Progenitor cell of endocrine pancreas (in vitro differentiated cells): ENCODE measurements around the gene CCNB2. TPM values are rescaled to one million over a fixed set of nuclear protein-coding genes. Genes with fewer than 3 reads are reported as not detected.

Source experiments
- microRNA-seq: library from miRNA; unstranded; fragments of <30 nt; microRNA quantifications from one replicate; pipeline ENCODE4 v1.1.0, GENCODE V29; 2020; ENCODE audit warnings: borderline number of aligned reads; ENCODE audit not compliant: unreplicated experiment
- total RNA-seq: library from RNA; stranded (reverse); gene quantifications from 2 replicates; pipeline ENCODE4 v1.2.1, GENCODE V29; 2021

CCNB2 gene
- total RNA-seq, 1 donor from 2014 or later: 40.9 TPM

Small RNAs within 50 kb of the gene (microRNA-seq; reads per million reads assigned to microRNA genes)
- not detected for gene MIR2116

Other genes starting within 250 kb of the CCNB2 start
- gene SLTM, start 171.5 kb upstream of the CCNB2 start, total RNA-seq: 144 and 151 TPM in 2 replicates
- 39.0 and 40.1 TPM in 2 replicates for gene RNF111, start 117.5 kb upstream of the CCNB2 start, total RNA-seq
- not detected in 2 replicates for gene LDHAL6B, start 101.7 kb downstream of the CCNB2 start, total RNA-seq